HCEC 1CT (cell line): ENCODE measurements around the gene TUBB4A.
A peak's percentile ranks its signal among the peaks of the same experiment; 100 is the strongest.

Experiments
- DNase-seq: peaks from one replicate; pipeline ENCODE4 v3.0.0-alpha.2; 2017

The TUBB4A gene

DNA sequence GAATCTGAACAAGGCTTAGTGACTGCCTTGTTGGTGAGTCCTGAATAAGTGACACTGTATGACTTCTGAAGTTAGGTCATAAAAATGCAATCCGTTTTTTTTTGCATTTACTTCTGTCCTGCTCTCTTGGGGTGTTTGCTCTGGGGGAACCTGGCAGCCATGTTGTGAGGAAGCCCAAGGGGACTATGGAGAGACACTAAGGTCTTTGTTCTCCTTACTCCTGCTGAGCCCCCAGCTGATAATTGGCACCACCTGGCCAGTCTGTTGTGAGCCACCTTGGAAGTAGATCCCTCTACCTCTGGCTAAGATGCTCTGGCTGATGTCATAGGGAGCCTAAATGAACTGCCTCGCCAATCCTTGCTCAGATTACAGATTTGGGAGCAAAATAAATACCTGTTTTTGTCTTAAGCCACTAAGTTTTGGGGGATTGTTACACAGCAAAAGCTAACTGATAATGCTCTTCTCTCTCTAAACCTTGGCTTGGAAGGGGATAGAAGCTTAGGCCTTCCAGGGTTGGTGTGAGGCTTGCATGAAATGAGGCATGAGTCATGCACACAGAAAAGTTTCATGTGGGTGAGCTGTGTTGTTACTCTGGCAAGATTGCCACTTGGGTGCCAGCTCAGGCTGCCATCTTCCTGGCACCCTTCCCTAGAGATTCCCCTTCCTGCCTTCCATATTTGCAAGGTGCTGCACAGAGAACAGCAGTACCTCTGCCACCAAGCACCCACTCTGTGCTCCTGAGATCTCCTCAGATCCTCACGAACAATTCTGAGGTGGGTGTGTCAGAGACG is 10.1 kb downstream of the TUBB4A start:
- DNase-seq = no peak

DNA sequence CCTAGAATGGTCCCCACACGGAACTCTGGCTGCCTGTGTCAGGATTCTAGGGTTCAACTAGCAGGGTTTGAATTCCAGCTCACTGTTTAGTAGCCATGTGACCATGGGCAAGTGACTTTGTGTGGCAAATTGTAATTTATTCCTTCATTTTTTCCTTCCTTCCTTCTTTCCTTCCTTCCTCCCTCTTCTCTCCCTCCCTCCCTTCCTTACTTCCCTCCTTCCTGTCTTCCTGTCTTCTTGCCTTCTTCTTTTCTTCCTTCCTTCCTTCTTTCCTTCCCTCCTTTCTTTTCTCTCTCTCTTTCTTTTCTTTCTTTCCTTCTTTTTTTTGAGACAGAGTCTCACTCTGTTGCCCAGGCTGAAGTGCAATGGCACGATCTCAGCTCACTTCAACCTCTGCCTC is 12.0 kb downstream of the TUBB4A start:
- no peak for DNase-seq

DNA sequence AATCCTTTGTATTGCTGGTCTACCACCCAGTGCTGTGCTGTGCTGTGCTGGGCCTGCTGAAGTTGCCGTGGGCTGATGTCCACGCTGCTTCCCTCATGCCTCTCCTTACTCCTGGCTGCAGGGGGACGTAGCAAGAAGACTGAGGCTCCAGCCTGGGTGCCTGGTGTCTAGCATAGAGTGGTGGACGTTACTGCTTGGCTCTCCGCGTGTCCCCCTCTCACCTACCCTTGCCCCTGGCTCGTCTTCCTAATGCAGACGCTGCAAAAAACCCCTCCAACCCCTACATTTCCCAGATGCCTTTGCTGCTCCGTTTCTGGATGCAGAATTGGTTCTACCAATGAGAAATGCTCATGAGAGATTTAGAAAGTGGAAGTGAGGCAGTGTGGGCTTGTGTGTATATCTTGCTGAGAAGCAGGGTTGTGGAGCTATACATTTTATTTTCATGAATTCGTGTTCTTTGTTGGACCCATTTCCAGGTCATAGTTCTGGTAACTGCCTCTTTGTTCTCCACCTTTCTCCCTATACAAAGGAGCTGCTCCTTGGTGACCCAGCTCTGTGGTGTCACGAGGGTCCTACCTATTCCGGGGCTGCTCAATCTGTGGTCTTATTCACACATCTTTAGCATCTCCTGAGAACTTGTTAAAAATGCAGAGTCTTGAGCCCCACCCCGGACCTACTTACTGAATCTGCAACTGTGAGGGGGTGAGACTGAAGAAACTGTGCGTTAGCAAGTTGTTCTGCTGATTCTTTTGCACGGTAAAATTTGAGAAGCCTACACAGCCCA is 12.6 kb downstream of the TUBB4A start:
- no peak for DNase-seq

DNA sequence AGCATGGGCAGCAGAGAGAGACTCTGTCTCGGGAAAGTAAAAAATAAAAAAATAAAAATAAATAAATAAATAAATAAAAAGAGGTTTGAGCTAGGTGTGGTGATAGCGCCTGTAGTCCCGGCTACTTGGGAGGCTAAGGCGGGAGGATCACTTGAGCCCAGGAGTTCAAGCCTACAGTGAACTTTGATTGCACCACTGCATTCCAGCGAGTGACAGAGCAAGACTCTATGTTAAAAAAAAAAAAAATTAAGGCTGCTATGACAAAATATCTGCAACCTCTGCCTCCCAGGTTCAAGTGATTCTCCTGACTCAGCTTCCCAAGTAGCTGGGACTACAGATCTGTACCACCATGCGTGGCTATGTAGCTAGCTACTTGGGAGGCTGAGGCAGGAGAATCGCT is 17.3 kb downstream of the TUBB4A start:
- no peak for DNase-seq

DNA sequence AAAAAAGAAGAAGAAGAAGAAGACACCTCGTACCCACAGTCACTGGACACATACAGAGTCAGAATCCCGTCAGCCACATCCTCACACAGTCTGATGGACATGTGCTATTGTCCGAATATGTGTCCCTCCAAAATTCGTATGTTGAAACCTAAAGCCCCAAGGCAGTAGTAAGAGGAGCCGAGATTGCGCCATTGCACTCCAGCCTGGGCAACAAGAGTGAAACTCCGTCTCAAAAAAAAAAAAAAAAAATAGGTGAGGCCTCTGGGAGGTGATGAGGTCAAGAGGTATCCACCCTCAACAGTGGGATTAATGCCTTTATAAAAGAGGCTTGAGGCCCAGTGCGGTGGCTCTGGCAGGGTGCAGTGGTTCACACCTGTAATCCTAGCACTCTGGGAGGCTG is 17.9 kb downstream of the TUBB4A start:
- DNase-seq = no peak

DNA sequence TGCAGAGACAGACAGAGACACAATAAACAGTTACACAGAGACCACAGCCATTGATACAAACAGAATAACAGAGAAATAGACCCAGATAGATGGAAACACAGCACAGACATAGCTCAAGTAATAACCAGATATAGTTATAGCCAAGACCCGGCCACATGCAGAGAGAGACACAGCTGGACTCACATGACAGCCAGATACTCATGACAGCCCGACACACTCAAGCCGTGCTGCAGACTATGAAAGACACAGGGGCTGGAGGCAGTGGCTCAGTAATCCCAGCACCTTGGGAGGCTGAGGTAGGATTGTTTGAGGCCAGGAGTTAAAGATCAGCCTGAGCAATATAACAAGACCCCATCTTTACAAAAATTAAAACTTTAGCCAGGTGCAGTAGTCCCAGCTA is 18.9 kb downstream of the TUBB4A start:
- no peak for DNase-seq

DNA sequence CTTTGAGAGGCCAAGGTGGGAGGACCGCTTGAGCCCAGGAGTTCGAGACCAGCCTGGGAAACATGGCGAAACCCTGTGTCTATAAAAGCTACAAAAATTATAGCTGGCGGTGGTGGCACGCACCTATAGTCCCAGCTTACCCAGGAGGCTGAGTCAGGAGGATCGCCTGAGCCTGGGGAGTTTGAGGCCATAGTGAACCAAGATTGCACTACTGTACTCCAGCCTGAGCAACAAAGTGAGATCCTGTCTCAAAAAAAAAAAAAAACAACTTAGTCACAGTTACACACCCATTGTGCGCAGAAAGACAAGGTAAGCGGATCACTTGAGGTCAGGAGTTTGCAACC is 19.8 kb downstream of the TUBB4A start:
- DNase-seq = no peak

DNA sequence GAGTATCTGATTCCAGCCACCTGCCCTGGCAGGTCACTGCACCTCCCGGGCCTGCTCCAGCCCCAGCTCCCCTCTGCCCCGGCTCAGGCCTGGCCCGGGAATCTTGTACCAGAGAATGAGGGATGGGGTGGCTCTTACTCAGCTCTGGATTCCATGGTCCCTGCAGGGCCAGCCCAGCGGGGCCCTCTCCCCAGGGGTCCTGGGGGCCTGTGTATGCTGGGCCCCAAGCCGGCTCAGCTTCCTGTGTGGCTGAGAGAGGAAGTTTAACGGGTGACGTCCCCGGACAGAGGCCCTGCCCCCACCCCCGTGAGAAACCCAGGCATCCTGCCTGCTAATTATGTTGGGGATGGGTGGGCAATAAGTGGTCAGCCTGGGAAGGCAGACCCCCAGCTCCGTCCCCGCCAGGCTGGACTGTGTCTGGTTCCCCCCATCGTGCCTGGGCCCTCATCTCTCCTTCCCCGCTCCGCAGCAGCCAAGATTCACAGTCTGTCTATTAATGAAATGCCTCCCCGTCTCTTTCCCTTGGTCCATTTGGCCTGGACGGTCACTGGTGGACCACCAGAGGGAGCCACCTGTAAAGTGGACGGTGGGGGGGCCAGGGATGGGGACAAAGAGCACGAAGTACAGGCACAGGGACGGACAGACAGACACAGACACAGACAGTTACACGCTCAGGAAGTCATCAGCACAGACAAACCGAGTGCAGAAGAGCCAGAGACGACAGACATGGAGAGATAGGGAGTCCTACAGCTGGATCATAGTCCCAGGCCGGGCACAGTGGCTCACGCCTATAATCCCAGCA is 20.4 kb downstream of the TUBB4A start, which contains the start of gene DENND1C:
Gene DENND1C, minus strand, starts transcription at position 247 of the 802 bp plus-strand sequence. Its CDS starts 92 bp downstream, at position 155.
- no peak for DNase-seq

DNA sequence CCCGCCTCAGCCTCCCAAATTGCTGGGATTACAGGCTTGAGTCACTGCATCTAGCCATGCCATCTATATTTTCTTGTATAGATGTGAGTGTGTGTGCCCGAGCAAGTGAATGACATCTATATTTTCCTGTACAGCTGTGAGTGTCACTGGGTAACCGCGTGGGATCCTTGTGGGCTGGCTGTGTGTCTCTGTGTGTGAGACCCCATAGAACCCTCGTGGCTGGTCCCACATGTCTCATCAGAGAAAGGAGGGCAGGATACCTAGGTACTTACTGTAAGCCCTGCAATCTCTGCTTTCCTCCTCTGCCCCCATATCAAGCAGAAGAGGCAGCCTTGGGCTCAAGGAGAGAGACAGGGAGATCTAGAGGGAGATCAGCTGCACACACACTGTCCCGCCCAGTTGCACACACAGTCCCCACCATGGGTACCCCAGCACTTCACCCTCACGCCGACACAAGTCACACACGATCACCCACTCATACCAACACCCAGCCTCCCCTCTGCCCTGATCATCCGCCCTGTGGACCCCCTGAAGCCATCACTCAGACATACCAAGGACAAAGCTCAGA is 21.2 kb downstream of the TUBB4A start:
- DNase-seq = no peak

DNA sequence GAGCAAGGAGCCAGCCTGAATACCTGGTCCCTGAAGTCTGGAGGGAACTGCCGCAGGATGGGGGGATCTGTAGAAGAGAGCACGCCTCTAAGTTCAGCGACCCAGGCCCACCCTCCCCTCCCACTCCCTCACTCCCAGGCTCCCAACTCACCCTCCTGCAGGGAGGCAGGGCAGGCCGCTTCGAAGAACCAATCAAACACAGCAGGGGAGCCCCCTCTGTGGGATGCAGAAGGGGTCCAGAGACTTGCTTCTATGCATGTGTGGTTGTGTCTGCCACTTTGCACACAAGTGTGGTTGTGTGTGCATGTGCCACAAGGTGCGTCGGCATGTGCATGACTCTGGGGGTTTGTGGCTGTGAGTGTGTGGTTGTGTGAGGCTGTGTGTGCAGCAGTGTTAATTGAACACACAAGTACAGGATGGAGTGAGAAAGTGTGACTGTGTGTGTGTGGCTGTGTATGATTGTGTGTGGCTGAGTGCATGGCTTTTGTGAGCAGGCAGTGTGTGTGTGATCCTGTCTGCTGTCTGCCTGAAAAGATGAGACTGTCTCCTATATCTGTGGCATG is 22.2 kb downstream of the TUBB4A start:
- no peak for DNase-seq

DNA sequence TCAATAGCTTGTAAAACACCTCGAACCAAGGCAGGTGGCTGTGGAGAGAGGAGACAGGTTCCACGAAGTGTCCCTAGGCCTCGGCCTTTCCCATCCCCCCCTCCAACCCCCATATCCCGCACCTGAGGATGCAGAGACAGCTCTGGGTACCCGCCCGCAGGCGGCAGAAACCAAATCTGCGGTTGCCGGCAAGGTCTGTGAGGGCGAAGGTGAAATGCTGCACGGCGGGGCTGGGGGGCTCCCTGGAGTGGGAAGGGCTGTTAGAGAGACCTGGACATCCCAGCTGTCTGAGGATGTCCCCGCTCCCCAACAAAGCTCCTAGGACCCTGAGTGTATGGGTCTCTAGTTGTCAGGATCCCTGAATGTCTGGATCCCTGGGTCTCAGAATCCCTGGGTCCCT is 23.3 kb downstream of the TUBB4A start:
- no peak for DNase-seq

DNA sequence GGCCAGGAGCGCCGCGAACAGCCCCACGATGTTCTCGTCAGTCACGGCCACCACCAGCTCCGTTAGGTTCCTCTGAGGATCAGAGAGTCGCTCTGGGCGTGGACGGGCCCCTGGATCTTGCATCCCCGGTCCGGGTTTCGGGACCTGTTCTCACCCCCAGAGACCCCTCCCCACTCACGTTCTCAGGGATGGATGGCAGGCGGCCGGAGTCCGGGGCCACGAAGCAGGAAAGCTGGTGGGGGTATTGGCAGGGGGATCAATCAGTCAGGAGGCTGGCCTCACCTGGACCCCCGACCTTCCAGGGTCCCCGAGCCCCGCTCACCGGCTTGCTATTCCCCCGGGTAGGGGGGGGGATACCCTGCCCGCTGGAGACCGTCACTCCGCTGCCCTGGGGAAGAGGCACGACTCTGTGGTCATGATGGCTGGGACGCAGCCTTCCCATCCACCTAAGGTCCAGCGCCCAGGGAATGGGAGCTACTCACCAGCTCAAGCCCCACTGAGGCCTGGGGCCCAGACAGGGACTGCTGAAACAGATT is 25.1 kb downstream of the TUBB4A start:
- no peak for DNase-seq

DNA sequence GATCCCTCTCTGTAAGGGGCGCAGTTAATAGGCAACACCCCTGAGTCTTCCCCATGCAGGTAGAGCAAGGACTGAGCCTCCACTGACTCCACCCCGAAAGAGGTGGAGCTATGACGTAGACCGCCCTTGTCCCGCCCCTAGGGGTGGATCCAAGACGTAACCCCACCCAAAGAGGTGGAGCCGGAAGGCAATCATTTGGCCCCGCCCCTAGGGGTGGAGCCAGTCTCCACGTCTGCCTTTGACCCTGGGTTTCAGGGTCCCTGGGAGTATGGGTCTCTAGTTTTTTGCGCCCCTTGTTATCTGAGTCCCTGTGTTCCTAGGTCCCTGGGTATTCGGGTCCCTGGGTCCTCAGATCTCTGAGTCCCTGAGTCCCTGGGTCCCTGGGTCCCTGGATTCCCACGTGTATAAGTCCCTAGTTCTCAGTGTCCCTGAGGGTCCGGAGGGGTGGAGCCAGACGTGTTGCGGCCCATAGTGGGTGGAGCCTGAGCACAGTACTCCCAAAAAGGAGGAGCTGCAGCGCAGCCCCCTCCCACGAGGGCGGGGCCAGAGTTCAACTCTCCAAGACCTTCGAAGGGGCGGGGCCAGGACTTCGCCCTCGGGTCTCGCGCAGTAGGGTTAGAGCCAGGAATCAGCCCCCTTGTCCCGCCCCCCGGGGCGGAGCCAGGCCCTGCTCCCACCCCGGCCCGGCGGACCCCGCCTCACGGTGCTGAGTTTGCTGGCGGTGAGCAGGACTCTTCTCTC is 25.8 kb downstream of the TUBB4A start:
- DNase-seq = peak; percentile 27

DNA sequence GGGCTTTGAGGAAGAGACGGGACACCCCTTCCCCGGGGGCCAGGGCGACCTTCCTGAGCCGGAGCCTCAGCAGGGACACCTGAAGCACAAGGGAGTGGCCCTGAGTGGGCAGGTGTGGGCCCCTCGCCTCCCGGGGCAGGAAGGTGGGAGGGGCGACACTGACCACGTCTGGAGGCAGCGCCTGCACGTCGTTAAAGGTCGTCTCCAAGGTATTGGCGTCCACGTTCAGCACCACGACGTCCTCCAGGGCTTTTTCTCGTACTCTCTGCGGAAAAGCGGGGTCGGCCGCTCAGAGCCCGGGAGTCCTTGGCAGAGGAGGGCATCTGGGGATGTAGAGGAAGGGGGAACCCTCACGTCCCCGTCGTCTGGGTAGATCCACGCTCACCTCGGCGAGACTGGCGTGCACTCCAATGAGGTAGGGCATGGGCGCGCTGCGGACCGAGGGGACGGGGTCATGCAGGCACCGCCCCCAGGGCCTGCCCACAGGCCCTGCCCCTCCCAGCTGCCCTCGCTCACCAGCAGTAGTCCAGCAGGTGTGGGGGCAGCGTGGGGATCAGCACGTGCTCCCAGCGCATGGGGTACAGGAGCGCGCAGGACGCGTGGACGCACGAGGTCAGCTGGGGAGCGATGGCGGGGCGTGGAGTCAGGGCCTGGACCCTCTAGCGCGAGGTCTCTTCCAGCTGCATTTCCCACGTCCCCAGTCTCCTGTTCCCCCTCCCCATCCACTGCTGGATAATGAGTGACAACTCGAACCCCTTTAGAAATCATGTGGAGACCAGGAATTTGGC is 26.6 kb downstream of the TUBB4A start:
- DNase-seq = no peak

DNA sequence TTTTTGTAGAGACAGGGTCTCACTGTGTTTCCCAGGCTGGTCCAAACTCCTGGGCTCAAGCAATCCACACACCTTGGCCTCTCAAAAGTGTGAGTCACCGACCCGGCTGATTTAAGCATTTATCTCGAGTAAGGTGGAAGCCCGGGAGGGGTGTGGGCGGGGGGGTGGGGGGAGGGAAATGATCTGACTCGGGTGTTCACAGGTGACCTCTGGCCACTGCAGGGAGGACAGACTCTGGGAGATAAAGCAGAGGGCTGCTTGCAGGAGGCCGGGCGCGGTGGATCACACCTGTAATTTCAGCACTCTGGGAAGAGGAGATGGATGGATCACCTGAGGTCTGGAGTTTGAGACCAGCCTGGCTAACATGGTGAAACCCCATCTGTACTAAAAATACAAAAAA is 28.5 kb downstream of the TUBB4A start:
- no peak for DNase-seq

DNA sequence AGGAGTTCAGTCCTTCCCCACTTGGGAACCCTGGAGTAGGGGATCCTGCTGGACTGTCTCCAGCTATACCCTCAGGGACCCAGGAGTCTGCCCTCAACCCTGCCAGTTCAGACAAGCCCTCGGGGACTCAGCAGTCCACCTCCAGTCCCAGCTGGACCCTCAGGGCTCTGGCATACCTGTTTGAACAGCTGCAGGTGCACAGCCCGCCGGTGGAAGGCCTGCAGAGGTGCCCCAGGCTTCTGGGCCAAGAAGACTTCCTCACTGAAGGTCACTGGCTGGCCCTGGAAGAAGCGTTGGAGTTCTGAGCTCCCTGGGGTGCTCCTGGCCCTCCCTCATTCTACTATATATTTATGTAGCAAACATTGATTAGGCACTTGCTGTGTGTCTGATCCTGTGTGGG is 29.4 kb downstream of the TUBB4A start:
- no peak for DNase-seq

DNA sequence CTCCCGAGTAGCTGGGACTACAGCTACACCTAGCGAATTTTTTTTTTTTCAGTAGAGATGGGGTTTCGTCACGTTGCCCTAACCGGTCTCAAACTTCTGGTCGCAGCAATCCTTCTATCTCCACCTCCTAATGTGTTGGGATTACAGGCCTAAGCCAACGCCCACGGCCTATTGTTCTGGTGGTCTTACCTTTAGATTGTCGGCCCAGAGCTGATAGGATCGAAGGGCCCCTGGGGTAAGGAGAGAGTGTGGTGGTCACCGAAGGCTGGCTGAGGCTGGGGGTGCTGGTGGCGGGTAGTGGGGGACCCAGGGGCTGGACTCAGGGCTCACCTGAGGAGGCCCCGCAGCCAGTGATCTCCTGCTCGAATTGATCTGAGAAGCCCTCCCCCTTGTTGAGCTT is 31.0 kb downstream of the TUBB4A start:
- no peak for DNase-seq

DNA sequence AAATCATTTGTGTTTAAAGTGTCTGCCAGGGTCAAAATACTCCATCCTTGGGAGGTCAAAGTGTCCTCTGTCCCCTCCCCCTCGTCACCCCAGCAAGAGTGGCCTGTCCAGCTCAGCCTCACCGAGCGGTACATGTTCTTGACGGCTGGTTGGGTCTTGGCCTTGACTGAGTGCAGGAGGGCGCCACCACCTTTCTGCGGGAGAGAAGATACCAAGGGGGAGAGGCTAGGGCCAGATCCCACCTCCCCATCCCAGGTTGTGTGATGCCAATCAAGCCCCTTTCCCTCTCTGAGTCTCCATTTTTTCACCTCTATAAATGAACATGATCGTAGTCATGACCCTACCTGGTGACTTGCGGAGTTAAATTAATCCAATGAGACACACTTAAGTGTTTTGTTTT is 31.9 kb downstream of the TUBB4A start:
- no peak for DNase-seq

DNA sequence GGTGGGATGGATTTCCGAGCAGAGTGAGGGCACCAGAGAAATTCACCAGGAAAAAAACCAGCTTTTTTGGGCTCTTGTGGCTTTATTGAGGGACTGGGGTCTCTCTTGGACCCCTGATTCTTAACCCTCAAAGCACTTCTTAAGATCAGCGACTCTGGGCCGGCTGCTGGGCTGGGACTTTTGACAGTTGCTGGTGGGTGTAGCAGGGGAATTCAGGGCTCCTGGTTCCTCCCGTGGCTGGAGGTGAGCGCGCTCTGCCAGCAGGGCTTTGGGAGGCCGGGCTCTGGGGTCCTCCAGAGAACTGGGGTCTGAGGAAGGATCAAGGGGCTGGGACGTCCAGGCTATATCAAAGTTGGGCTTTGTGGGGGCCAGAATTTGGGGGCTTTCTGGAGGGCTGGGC is 34.7 kb downstream of the TUBB4A start:
- DNase-seq = no peak

DNA sequence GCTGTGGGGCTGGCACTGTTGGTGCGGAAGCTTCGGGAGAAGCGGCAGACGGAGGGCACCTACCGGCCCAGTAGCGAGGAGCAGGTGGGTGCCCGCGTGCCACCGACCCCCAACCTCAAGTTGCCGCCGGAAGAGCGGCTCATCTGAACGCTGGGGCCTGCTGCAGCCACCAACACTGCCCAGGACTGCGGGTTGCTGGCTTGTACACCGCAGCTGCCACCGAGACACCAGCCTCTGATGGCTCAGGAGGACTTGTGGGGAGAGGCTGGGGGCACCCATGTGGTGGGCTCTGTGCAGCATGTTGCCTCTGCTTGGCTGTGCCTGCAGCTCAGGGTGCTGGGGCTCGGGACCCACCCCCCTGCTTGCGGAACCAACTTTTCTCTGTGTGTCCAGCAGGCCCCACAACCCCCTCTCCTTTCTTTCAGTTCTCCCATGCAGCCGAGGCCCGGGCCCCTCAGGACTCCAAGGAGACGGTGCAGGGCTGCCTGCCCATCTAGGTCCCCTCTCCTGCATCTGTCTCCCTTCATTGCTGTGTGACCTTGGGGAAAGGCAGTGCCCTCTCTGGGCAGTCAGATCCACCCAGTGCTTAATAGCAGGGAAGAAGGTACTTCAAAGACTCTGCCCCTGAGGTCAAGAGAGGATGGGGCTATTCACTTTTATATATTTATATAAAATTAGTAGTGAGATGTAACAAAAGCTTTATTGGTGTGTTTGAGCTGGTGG is 35.4 kb downstream of the TUBB4A start:
- no peak for DNase-seq
